ENCODE data around the gene DPY19L3. TPM values are rescaled to one million over a fixed set of nuclear protein-coding genes. Genes with fewer than 3 reads are reported as not detected.

Gene DPY19L3
- total RNA-seq, 4 donors from 2014 or later: 16.6 to 38.6 (median 34.7) TPM

DNA sequence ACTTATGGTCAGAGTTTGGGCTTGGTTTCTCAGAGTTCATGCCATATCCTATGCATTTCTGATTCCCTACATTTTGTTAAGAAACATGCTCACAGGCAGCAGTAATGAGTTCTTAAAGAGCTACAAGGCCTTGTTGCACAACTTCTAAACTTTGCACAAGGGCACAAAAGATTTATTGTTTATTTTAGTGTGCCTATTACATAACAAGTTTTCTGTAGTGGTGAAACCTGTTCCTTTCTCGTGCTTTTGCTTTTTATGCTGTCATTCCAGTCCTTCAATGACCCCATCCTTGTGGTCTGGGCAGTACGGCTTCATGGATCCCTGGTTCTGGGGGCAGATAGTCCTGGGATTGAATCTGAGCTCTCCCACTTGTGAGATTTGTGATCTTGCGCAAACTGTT is 42.4 kb upstream of the DPY19L3 start:
- TF ChIP-seq, protein P1, sequence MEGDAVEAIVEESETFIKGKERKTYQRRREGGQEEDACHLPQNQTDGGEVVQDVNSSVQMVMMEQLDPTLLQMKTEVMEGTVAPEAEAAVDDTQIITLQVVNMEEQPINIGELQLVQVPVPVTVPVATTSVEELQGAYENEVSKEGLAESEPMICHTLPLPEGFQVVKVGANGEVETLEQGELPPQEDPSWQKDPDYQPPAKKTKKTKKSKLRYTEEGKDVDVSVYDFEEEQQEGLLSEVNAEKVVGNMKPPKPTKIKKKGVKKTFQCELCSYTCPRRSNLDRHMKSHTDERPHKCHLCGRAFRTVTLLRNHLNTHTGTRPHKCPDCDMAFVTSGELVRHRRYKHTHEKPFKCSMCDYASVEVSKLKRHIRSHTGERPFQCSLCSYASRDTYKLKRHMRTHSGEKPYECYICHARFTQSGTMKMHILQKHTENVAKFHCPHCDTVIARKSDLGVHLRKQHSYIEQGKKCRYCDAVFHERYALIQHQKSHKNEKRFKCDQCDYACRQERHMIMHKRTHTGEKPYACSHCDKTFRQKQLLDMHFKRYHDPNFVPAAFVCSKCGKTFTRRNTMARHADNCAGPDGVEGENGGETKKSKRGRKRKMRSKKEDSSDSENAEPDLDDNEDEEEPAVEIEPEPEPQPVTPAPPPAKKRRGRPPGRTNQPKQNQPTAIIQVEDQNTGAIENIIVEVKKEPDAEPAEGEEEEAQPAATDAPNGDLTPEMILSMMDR (IDR thresholded peaks at IDR 0.05; ENCODE audit: low read depth): no peak

DNA sequence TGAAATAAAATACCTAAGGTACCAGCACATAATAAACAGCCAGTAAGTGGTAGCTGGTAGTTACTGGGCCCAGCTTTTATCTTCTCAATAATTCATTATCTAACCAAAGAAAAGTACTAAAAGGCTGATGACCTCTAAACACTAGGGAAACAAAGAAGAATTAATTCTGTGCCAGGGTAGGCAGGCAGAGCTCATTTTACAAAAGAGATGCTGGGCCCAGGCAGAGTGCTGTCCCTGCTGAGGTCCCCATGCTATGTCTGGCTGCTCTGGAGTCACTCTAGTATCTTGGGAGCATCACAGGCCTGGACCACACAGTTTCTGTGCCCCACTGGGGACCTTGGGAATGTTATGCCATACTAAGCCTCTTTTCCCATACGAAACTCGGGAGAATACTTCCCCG is 41.9 kb upstream of the DPY19L3 start:
- TF ChIP-seq, protein P1 (IDR thresholded peaks at IDR 0.05; ENCODE audit: low read depth): no peak

DNA sequence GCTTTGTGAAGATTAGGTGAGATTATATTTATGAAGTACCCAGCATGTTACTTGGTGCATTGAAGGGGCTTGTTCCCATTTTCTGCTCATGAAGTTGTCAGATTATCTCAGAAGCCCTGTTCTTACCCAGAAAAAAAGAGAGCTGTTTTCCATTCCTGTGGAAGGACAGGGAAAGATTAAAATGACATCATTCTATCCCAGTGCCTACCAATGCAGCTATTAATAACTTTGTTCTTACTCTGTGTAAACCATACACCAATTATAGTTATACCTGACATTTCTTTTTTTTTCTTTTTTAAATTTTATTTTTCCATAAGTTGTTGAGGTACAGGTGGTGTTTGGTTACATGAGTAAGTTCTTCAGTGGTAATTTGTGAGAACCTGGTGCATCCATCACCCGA is 41.5 kb upstream of the DPY19L3 start:
- TF ChIP-seq, protein P1 (IDR thresholded peaks at IDR 0.05; ENCODE audit: low read depth): no peak

DNA sequence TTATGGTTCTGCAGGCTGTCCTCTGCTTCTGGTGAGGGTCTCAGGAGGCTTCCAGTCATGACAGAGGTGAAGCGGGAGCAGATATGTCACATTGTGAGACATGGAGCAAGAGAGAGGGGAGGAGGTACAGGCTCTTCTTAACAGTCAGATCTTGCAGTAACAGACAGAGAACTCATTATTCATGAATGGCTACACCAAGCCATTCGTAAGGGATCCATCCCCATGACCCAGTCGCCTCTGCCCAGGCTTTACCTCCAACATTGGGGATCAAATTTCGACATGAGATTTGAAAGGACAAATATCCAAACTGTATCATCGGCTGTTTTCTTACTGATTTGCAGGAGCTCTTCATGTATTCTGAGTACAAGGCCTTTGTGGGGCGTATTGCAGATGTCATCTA is 38.5 kb upstream of the DPY19L3 start:
- TF ChIP-seq, protein P1 (IDR thresholded peaks at IDR 0.05; ENCODE audit: low read depth): no peak

DNA sequence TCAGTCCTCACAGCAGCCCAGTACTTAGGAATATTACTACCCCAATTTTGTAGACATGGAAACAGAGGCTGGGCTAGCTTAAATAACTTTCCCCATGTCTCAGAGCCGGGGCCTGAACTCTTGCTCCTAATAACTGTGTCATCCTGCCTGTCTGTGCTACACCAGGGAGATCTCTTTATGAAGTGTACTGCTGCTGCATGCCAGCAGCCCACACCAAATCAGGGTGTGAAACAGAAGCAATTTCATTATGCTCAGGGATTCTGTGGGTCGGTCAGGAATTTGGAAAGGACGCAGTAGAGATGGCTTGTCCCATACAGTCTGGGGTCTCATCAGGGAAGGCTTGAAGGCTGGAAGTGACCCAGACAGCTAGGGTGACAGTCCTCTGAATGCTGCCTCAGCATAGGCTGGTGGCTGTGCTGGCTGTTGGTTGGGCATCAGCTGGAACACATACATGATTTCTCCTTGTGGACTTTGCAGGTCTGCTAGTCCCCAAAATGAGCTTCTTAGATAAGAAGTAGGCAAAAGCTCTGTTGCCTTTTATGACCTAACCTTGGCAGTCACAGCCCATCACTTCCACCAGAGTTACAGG is 37.5 kb upstream of the DPY19L3 start:
- TF ChIP-seq, protein P1 (IDR thresholded peaks at IDR 0.05; ENCODE audit: low read depth): no peak

DNA sequence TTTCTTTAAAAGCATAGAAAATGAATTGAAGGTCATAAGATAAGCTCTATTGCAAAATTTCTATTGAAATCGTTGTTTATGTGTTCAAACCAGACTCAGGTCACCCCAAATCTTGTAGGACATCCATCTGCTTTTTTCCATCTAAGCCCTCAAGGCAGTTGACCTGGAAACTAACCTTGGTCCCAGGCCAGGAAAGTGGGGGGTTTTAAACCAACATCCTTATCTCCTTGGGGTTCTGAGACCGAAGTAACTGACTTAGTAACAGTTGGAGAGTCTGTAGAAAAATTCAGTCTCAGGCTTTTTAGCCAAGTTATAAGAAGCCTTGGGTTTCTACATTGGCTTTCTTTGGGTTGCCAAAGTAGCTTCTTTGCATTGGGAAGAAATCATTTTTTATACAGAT is 36.8 kb upstream of the DPY19L3 start:
- TF ChIP-seq, protein P1 (IDR thresholded peaks at IDR 0.05; ENCODE audit: low read depth): no peak

DNA sequence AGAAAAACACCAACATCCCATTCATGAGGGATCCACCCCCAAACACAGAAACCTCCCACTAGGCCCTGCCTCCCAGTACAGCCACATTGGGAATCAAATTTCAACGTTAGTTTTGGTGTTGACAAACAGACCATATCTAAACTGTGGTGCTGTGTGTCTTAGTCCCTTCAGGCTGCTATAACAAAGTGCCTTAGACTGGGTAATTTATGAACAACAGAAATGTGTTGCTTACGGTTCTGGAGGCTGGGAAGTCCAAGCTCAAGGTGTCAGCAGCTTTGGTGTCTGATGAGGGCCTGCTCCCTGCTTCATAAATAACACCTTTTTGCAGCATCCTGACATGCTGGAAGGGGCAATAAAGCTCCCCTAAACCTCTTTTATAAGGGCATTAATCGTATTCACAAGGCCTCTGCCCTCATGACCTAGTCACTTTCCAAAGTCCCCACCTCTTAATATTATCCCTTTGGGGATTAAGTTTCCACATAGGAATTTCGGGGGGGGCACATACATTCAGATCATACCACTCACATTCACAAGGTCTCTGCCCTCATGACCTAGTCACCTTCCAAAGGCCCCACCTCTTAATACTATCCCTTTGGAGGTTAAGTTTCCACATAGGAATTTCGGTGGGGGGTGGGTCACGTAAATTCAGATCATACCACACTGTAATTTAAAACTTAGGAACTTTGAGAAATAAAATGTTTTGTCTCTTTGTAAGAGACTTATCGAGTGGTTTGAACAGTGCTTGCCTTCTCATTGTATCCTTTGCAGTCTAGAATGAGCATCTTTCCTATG is 32.6 kb upstream of the DPY19L3 start:
- TF ChIP-seq, protein P1 (IDR thresholded peaks at IDR 0.05; ENCODE audit: low read depth): no peak
